ENCODE measurements around the gene NECTIN2.
"Not testable (repeated sequence)": the region's sequence is repeated elsewhere in the genome, so short reads cannot be mapped to it uniquely, and the experiment has no call there.

NECTIN2 gene

GRCh38 chr19:44816301-44816700, 29.8 kb upstream of the NECTIN2 start:
- DNase-seq (ENCODE audit: extremely low read depth in 1 of 2, low read depth in 1 of 2) = no peak

DNA sequence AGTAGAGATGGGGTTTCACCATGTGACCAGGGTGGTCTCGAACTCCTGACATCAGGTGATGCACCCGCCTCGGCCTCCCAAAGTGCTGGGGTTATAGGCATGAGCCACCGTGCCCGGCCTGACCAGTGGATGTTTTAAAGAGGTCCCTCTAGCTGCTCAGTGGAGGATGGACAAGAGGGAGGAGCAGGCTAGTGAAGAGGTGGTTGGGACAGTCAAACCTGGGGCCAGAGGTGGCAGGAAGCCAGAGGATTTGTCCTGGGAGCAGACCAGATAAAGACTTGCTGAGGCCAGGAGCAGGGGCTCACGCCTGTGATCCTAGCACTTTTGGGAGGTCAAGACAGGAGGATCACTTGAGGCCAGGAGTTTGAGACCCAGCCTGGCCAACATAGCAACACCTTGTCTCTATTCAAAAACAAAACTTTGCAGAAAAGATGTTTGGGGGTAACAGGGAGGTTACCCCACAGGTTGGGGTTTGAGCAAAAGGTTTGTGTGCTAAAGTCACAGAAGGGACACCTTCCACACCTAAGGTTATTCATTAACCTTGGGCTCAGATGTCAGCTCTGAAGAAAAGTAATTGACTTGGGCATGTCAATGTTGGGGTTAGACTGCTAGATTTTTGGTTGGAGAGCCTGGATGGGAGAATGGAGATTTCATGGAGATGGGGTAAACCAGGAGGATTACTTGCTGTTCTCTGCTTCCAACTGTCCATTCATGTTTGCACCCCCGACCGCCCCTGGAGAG, 28.2 kb upstream of the NECTIN2 start:
- no peak for DNase-seq (ENCODE audit: extremely low read depth in 1 of 2, low read depth in 1 of 2)

DNA sequence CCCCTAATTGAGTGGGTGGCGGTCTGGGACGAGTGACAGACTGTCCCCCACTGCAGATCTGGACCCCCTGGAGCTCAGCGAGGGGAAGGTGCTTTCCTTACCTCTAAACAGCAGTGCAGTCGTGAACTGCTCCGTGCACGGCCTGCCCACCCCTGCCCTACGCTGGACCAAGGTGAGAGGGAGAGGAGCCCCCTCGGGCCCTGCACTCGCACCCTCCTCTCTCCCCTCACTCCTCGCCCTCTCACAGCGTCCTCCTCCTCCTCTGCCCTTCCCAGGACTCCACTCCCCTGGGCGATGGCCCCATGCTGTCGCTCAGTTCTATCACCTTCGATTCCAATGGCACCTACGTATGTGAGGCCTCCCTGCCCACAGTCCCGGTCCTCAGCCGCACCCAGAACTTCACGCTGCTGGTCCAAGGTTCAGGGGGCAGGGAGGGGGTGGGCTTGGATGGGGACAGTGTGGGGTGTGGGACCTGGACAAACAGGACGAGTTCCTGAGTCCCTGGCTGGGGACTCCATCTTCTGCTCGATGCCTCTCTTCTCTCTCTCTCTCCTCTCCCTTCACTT, 27.5 kb upstream of the NECTIN2 start:
- DNase-seq (ENCODE audit: extremely low read depth in 1 of 2, low read depth in 1 of 2) = no peak

DNA sequence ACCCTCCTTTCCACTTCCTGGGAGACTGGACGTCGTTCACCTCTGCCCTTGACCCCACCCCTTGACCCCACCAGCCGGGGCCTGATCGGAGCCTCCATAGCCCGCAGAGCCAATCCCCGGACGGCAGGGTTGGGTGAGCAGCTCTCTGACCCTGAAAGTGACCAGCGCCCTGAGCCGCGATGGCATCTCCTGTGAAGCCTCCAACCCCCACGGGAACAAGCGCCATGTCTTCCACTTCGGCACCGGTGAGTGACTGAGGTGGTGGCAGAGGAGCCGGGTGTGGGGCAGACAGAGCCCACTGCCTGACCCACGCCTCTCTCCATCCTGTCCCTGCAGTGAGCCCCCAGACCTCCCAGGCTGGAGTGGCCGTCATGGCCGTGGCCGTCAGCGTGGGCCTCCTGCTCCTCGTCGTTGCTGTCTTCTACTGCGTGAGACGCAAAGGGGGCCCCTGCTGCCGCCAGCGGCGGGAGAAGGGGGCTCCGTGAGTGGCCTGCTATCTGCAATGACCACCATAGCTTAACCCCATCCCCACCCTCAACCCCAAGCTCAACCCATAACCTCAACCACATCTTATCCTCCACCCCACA, 26.8 kb upstream of the NECTIN2 start:
- no peak for DNase-seq (ENCODE audit: extremely low read depth in 1 of 2, low read depth in 1 of 2)

DNA sequence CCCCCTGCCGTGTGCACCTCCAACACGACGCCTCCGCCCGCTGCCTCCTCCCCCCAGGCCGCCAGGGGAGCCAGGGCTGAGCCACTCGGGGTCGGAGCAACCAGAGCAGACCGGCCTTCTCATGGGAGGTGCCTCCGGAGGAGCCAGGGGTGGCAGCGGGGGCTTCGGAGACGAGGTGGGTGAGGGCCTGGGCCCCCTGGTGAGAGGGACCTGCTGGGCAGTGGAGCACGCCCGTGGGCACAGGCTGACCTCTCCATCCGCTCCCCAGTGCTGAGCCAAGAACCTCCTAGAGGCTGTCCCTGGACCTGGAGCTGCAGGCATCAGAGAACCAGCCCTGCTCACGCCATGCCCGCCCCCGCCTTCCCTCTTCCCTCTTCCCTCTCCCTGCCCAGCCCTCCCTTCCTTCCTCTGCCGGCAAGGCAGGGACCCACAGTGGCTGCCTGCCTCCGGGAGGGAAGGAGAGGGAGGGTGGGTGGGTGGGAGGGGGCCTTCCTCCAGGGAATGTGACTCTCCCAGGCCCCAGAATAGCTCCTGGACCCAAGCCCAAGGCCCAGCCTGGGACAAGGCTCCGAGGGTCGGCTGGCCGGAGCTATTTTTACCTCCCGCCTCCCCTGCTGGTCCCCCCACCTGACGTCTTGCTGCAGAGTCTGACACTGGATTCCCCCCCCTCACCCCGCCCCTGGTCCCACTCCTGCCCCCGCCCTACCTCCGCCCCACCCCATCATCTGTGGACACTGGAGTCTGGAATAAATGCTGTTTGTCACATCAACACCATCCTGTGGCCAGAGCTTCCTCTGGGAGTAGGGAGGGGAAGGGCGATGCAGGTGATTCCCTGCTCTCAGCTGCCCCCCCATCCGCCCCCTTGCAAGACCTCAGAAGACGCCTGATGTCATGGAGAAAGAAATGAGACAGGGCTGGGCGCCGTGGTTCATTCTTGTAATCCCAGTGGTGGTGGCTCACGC, 25.2 kb upstream of the NECTIN2 start:
- no peak for DNase-seq (ENCODE audit: extremely low read depth in 1 of 2, low read depth in 1 of 2)

DNA sequence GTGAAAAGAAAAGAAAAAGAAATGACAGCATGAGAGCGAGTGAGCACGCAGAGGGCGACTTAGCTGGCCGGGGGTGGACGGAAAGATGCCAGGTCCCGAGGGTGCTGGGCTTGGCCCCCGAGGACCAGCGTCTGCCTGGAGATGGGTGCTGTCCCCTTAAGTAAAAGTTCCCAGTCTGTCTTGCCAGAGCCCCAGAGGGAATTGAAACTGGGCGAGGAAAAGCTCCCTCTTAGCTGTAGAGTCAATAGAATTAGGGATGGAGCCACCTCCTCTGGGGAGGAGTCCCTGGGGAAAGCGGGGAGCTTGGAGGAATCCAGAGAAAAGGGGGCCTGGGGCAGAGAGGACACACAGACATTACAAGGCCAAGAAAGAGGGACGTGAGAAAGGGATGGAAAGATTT, 23.9 kb upstream of the NECTIN2 start:
- DNase-seq (ENCODE audit: extremely low read depth in 1 of 2, low read depth in 1 of 2) = no peak

DNA sequence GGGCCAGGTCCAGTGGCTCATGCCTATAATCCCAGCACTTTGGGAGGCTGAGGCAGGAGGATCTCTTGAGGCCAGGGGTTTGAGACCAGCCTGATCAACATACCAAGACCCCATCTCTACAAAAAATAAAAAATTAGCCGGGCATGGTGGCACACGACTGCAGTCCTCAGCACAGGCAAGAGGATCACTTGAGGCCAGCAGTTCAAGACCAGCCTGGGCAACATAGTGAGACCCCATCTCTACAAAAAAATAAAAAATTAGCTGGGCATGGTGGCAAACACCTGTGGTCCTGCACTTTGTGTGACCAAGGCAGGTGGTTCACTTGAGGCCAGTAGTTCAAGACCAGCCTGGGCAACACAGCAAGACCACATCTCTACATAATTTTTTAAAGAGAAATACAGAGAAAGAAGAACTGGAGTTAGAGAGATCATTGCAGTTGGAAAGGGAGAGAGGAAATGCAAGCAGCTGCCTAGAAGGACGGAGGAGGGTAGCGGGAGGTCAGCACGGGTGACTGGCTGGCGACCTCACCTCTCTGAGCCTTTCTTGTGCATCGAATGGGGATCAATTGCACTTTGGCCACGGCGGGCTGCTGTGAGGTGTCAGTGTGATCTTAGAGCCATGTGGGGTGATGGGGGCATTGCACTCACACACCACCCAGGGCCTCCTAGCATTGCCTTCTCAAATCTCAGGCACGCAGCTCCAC, 23.3 kb upstream of the NECTIN2 start:
- DNase-seq (ENCODE audit: extremely low read depth in 1 of 2, low read depth in 1 of 2) = no peak

- DNase-seq (ENCODE audit: extremely low read depth in 1 of 2, low read depth in 1 of 2) = no peak
Observed at GRCh38 chr19:44823373-44823698, 22.8 kb upstream of the NECTIN2 start.

- DNase-seq (ENCODE audit: extremely low read depth in 1 of 2, low read depth in 1 of 2) = no peak
Observed at GRCh38 chr19:44824761-44825160, 21.3 kb upstream of the NECTIN2 start.

DNA sequence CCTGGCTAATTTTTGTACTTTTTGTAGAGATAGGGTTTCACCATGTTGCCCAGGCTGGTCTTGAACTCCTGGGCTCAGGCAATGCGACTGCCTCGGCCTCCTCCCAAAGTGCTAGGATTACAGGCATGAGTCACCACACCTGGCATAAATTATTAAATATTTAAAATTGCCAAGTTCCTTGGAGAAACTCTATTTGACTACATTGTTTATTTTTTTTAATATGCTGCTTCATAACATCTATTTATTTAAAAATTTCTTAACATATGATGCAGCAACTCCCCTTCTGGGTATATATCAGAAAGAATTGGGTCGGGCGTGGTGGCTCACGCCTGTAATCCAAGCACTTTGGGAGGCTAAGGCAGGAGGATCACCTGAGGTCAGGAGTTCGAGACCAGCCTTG, 13.2 kb upstream of the NECTIN2 start:
- not testable (repeated sequence) for DNase-seq (ENCODE audit: extremely low read depth in 1 of 2, low read depth in 1 of 2)

- not testable (repeated sequence) for DNase-seq (ENCODE audit: extremely low read depth in 1 of 2, low read depth in 1 of 2)
Observed at GRCh38 chr19:44834399-44834798, 11.7 kb upstream of the NECTIN2 start.

DNA sequence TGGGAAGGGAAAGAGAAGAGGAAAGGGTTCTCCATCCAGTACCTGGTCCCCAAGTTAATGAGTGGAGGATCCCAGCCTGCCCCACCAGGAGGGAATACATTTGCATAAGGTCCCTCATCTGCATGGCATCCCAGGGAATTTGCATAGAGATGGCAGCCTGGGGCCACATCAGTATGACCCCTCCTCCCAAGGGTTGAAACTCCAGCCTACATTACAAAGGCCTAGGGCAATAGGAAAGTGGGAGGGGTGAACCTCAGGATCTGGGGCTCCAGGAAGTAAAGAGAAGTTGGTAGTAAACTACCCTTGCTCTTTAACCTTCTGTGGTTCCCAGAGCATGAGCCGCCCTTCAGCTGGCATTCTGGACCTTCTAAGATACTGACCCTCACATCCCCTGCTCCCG, 6.8 kb upstream of the NECTIN2 start:
- no peak for DNase-seq (ENCODE audit: extremely low read depth in 1 of 2, low read depth in 1 of 2)

GRCh38 chr19:44840811-44841210, 5.3 kb upstream of the NECTIN2 start:
- no peak for DNase-seq (ENCODE audit: extremely low read depth in 1 of 2, low read depth in 1 of 2)

DNA sequence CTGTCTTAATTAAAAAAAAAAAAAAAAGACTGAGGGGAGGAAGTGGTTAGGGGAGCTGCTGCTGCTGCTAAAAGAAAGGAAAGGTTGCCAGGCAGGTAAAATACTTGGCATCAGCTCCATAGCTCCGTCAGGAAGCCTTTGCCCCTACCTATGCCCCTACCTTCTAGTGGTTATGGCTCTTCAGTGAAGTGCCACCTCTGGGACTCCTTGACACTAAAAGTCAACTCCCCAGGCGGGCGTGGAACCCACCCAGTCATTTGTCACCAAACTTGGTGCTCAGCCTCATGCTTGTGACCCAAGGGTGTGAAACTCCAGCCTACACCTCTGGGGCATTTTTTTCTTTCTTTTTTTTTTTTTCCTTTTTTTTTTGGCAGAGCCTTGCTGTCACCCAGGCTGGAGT, 4.9 kb upstream of the NECTIN2 start:
- no peak for DNase-seq (ENCODE audit: extremely low read depth in 1 of 2, low read depth in 1 of 2)

DNA sequence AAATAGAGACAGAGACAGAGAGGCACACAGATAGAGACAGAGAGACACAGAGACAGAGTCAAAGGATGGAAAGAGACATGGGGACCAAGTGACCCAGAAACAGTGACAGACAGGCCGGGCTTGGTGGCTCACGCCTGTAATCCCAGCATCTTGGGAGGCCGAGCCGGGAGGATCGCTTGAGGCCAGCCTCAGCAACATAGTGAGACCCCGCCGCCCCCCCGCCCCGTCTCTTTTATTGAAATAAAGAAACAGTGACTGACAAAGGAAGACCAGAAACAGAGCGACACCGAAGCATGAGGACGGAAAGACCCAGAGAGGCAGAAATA, 848 bp upstream of the NECTIN2 start:
- no peak for DNase-seq (ENCODE audit: extremely low read depth in 1 of 2, low read depth in 1 of 2)

DNA sequence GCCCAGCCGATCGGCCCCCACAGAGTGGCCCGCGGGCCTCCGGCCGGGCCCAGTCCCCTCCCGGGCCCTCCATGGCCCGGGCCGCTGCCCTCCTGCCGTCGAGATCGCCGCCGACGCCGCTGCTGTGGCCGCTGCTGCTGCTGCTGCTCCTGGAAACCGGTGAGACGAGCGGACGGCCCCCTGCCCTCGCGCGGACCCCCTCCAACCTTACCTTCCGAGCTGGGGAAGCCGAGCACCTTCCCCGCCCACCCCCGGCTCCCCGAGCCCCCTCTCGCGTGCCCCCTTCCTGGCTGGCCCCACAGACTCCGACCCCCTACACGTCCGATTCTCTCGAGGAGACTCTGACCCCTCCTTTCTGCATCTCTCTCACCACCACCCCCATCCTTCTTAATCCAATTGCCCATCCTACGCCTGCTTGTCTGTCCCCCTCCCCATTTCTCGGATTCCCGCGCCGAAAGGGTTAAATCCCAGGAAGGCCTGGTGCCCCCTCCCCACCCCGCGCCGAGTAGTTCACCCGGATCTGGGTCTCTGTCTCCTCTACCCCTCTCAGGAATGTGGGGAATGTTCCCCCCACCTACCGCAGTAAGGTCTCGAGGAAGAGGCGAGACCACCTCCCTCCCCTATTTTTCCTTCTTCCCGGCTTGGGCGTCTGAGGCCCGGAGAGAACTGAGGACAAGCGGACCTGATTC, 502 bp downstream of the NECTIN2 start:
- no peak for DNase-seq (ENCODE audit: extremely low read depth in 1 of 2, low read depth in 1 of 2)

DNA sequence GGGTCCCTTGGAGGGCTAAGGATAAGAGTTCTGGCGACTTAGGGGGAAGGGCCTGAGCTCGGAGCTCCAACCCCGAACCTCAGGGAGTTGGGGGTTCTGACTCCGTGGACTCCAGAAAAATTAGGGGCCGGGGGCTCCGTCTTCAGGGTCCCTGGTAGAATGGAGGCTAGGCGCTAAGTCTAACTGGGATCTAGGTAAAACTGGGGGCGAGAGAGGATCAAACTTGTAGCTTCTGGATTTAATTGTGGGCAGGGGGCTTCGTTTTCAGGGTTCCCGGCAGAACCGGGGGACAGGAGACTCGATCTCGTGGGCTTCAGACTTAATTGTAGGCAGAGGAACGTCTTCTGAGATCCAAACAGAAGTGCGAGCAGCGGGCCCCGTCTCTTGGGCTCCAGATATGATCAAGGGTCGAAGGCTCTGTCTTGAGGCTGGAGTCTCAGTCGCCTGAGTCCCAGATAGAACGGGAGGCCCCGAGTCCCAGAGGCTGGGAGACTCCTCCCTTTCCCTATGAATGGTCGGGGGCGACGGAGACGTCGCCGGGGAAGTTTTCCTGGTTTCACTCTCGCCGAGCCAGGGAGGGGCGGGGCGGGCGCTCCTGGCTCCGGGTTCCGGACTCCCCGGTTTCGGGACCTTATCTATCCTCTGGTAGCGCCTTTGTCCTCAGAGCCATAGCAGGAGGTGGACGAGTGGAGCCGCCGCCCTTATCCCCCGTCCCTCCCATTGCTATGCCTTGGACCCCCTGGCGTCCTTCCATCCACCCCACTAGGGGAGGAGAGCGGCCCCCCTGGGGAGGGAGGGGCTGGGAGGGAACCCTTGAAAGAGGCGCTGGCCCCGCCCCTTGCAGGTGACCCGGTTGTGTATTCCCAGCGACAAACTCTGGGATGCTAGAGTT, 1.3 kb downstream of the NECTIN2 start:
- no peak for DNase-seq (ENCODE audit: extremely low read depth in 1 of 2, low read depth in 1 of 2)

- no peak for DNase-seq (ENCODE audit: extremely low read depth in 1 of 2, low read depth in 1 of 2)
Observed at GRCh38 chr19:44848036-44848811, 2.1 kb downstream of the NECTIN2 start.
